ENCODE data around the gene CTDSP2. TPM values are rescaled to one million over a fixed set of nuclear protein-coding genes. Genes with fewer than 3 reads are reported as not detected.

The CTDSP2 gene
- total RNA-seq, 5 donors from 2014 or later (not counting 1 experiment from before 2014, with no cell fraction given): 132 to 246 (median 234) TPM

DNA sequence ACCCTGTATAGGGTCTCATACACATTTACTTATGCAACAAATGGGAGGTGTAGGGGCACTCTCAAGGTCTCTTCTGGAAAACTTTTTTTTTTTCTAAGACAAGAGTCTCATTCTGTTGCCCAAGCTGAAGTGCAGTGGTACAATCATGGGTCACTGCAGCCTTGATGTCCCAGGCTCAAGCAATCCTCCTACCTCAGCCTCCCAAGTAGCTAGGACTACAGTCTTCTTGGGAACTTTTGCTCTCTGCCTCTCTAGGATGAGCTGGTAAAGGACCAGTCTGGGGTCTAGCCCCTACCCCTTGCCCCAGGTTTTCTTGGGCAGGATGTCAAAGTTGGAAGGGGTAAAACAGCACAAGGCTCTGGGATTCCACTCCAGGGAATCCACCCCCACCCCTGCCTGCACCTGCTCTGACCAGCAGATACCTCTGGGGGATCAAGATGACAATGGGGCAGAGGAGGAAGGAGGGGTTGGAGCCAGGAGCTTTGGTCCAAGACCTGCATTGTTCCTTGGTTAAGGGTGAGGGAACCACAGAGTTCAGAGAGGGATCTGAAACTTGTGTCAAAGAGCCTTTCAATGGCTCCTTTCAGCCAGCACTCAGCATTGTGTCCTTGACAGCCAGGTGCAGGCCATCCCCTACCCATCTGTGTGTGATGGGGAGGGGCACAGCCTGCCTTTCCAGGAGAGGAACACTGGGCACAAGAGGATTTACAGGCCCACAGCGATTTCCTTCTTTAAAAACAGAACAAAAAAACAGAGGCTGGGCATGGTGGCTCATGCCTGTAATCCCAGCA is 12.2 kb downstream of the CTDSP2 start:
- Mint-ChIP-seq H3K36me3 (no peaks in the 10 kb centered on the region), H3K4me3 (peak overlapping the region in 1 of 3 donors; percentile 82), H3K9me3 (no peaks in the 10 kb centered on the region), H3K27ac (peak overlapping the region; percentile 82 to 92), H3K4me1 (peaks cover 86 to 92% (median 90%) of the 10 kb centered on the region in 3 donors), H3K27me3 (no peaks in the 10 kb centered on the region)
- CTCF ChIA-PET: interaction anchor here (0.6 to 1.5 kb wide), 6 partner anchors 8 to 65 kb away, joined by 3 to 7 read pairs (median 4); no protein-coding TSS in a partner anchor
- WGBS (ENCODE audit: insufficient coverage): 17% methylated on average over 1 of the region's 1 CpG
- no peaks in the 10 kb centered on the region for H3K9me3 ChIP-seq
- POLR2A ChIA-PET: no interaction called here
- DNase-seq (no peak), ATAC-seq (replicated peaks in 1 of 4) (no peak)
- peaks cover 0 to 13% of the 10 kb centered on the region in 2 donors for H3K36me3 ChIP-seq (ENCODE audit: control insufficient read depth in 2 of 2, extremely low read depth in 1 of 2, insufficient read depth in 1 of 2, low read length in 1 of 2)
- no peaks in the 10 kb centered on the region for H3K27me3 ChIP-seq (replicated peaks in 1 of 2; ENCODE audit: control insufficient read depth in 2 of 2, extremely low read depth in 1 of 2, insufficient read depth in 2 of 2, low read length in 1 of 2)
- H3K4me1 ChIP-seq (ENCODE audit: control insufficient read depth in 1 of 2, extremely low read depth in 1 of 2, insufficient read depth in 2 of 2, low read length in 2 of 2): peaks cover 53 to 95% of the 10 kb centered on the region in 2 experiments
- H3K4me3 ChIP-seq (ENCODE audit: control insufficient read depth in 1 of 2, extremely low read depth in 1 of 2, low read length in 1 of 2): no peak overlapping the region
- peak overlapping the region; percentile 84 for H3K27ac ChIP-seq (ENCODE audit: low read length)

- peak overlapping the region; percentile 34 to 82 (median 44) for H3K4me3 Mint-ChIP-seq
Measured at GRCh38 chr12:57833672-57834071, 12.9 kb downstream of the CTDSP2 start.

GRCh38 chr12:57832966-57833365 is 13.6 kb downstream of the CTDSP2 start:
- peaks cover 7% of the 10 kb centered on the region for H3K36me3 Mint-ChIP-seq
- H3K27me3 ChIP-seq (replicated peaks in 1 of 2; ENCODE audit: control insufficient read depth in 2 of 2, extremely low read depth in 1 of 2, insufficient read depth in 2 of 2, low read length in 1 of 2): no peaks in the 10 kb centered on the region
- no peak overlapping the region for H3K4me3 ChIP-seq (ENCODE audit: control insufficient read depth in 1 of 2, extremely low read depth in 1 of 2, low read length in 1 of 2)
- 48% methylated on average over 6 of the region's 10 CpGs for WGBS (ENCODE audit: insufficient coverage)
- H3K4me1 ChIP-seq (ENCODE audit: control insufficient read depth in 1 of 2, extremely low read depth in 1 of 2, insufficient read depth in 2 of 2, low read length in 2 of 2): peaks cover 42 to 82% of the 10 kb centered on the region in 2 experiments
- POLR2A ChIA-PET: interaction anchor here (0.6 to 0.7 kb wide), 4 partner anchors 20 to 40 kb away, joined by 3 to 13 read pairs (median 6); no protein-coding TSS in a partner anchor
- H3K27ac ChIP-seq (ENCODE audit: low read length): peak overlapping the region; percentile 84
- H3K27ac Mint-ChIP-seq: peak overlapping the region; percentile 23 to 92
- DNase-seq (no peak), ATAC-seq (replicated peaks in 1 of 4) (no peak)
- H3K9me3 Mint-ChIP-seq: no peaks in the 10 kb centered on the region
- H3K4me3 Mint-ChIP-seq: peak overlapping the region in 1 of 3 donors; percentile 82
- peaks cover 79 to 88% (median 87%) of the 10 kb centered on the region in 3 donors for H3K4me1 Mint-ChIP-seq
- H3K9me3 ChIP-seq: no peaks in the 10 kb centered on the region
- no peaks in the 10 kb centered on the region for H3K27me3 Mint-ChIP-seq
- peaks cover 0 to 25% of the 10 kb centered on the region in 2 donors for H3K36me3 ChIP-seq (ENCODE audit: control insufficient read depth in 2 of 2, extremely low read depth in 1 of 2, insufficient read depth in 1 of 2, low read length in 1 of 2)
- CTCF ChIA-PET: interaction anchor here (0.6 to 2.0 kb wide), 10 partner anchors 9 to 938 kb away, joined by 3 to 18 read pairs (median 6); partner anchors contain the start of gene CTDSP2 (in 1 of the 2)

More at GRCh38 chr12:57833672-57834071, 12.9 kb downstream of the CTDSP2 start:
- H3K36me3 ChIP-seq (ENCODE audit: control insufficient read depth in 2 of 2, extremely low read depth in 1 of 2, insufficient read depth in 1 of 2, low read length in 1 of 2): peaks cover 0 to 19% of the 10 kb centered on the region in 2 donors
- H3K4me1 ChIP-seq (ENCODE audit: control insufficient read depth in 1 of 2, extremely low read depth in 1 of 2, insufficient read depth in 2 of 2, low read length in 2 of 2): peaks cover 47 to 89% of the 10 kb centered on the region in 2 experiments
- no peaks in the 10 kb centered on the region for H3K9me3 ChIP-seq
- H3K4me3 ChIP-seq (ENCODE audit: control insufficient read depth in 1 of 2, extremely low read depth in 1 of 2, low read length in 1 of 2): no peak overlapping the region
- Mint-ChIP-seq H3K36me3 (peaks cover 4% of the 10 kb centered on the region), H3K4me1 (peaks cover 86 to 92% (median 90%) of the 10 kb centered on the region in 3 donors), H3K27me3 (no peaks in the 10 kb centered on the region), H3K27ac (peak overlapping the region; percentile 82 to 92), H3K9me3 (no peaks in the 10 kb centered on the region)
- DNase-seq (no peak), ATAC-seq (replicated peaks in 1 of 4) (no peak)
- POLR2A ChIA-PET: no interaction called here
- H3K27me3 ChIP-seq (replicated peaks in 1 of 2; ENCODE audit: control insufficient read depth in 2 of 2, extremely low read depth in 1 of 2, insufficient read depth in 2 of 2, low read length in 1 of 2): no peaks in the 10 kb centered on the region
- CTCF ChIA-PET: interaction anchor here (0.6 to 2.0 kb wide), 3 partner anchors 9 to 72 kb away, joined by 3 to 16 read pairs (median 3); no protein-coding TSS in a partner anchor
- no CpG with 5 or more reads among the region's 3 CpGs for WGBS (ENCODE audit: insufficient coverage)
- peak overlapping the region; percentile 84 for H3K27ac ChIP-seq (ENCODE audit: low read length)

GRCh38 chr12:57830393-57830792 is 16.1 kb downstream of the CTDSP2 start:
- Histone ChIP-seq H3K36me3 (ENCODE audit: control insufficient read depth in 2 of 2, extremely low read depth in 1 of 2, insufficient read depth in 1 of 2, low read length in 1 of 2) (peaks cover 6 to 50% of the 10 kb centered on the region in 2 donors), H3K27me3 (replicated peaks in 1 of 2; ENCODE audit: control insufficient read depth in 2 of 2, extremely low read depth in 1 of 2, insufficient read depth in 2 of 2, low read length in 1 of 2) (no peaks in the 10 kb centered on the region), H3K4me3 (ENCODE audit: control insufficient read depth in 1 of 2, extremely low read depth in 1 of 2, low read length in 1 of 2) (no peak overlapping the region), H3K9me3 (no peaks in the 10 kb centered on the region), H3K4me1 (ENCODE audit: control insufficient read depth in 1 of 2, extremely low read depth in 1 of 2, insufficient read depth in 2 of 2, low read length in 2 of 2) (peaks cover 22 to 61% of the 10 kb centered on the region in 2 experiments), H3K27ac (ENCODE audit: low read length) (no peak overlapping the region)
- Mint-ChIP-seq H3K36me3 (peaks cover 22% of the 10 kb centered on the region), H3K4me1 (peaks cover 58 to 70% (median 68%) of the 10 kb centered on the region in 3 donors), H3K9me3 (no peaks in the 10 kb centered on the region), H3K27me3 (no peaks in the 10 kb centered on the region), H3K27ac (no peak overlapping the region), H3K4me3 (peak overlapping the region in 2 of 3 donors; percentile 30 to 41)
- DNase-seq: no peak
- WGBS (ENCODE audit: insufficient coverage): no CpG with 5 or more reads among the region's 2 CpGs
- ChIA-PET POLR2A (interaction anchor here in 1 of 2 donors (0.6 to 1.4 kb wide), 2 partner anchors 12 to 67 kb away, joined by 4 read pairs; no protein-coding TSS in a partner anchor), CTCF (interaction anchor here (0.7 to 1.4 kb wide), 4 partner anchors 24 to 159 kb away, joined by 3 to 4 read pairs (median 3); no protein-coding TSS in a partner anchor)
- no peak for ATAC-seq (replicated peaks in 1 of 4)

DNA sequence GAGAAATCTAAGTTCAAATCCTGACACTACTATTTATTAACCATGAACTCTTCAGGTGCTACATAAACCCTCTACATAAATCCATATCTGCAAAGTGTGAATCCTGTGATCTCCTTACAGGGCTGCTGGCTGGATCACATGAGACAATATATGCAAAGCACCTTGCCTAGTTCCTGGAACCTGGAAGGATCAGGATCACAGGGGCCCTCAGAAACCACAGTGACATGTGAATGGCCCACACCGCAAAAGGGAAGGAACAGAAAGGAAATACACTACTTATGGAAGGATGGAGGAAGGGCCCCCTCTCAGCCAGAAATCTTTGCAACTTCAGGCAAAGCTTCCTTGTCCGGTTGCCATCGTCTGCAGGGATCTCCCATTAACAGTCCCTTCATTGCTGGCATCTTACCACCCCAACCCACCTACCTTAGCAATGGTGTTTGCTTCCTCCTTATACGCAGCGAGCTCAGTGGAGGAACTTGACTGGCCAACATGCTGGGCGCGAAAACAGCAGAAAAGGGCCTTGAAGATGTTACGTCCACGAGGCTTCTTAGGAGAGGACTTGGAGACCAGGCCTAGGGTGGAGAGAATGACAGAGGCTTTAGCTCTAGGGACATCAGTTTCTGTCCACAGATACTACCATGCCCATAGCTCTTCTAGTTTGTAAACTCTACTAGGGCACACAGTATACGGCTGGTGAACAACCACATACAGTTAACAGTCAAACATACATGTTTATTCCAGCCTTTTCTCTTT is 17.3 kb downstream of the CTDSP2 start:
- no peaks in the 10 kb centered on the region for H3K9me3 Mint-ChIP-seq
- H3K27me3 ChIP-seq (replicated peaks in 1 of 2; ENCODE audit: control insufficient read depth in 2 of 2, extremely low read depth in 1 of 2, insufficient read depth in 2 of 2, low read length in 1 of 2): no peaks in the 10 kb centered on the region
- H3K4me1 ChIP-seq (ENCODE audit: control insufficient read depth in 1 of 2, extremely low read depth in 1 of 2, insufficient read depth in 2 of 2, low read length in 2 of 2): peaks cover 21 to 49% of the 10 kb centered on the region in 2 experiments
- no peak overlapping the region for H3K4me3 ChIP-seq (ENCODE audit: control insufficient read depth in 1 of 2, extremely low read depth in 1 of 2, low read length in 1 of 2)
- ChIA-PET CTCF (interaction anchor here (0.7 to 1.4 kb wide), 3 partner anchors 8 to 79 kb away, joined by 3 to 4 read pairs (median 3); no protein-coding TSS in a partner anchor), POLR2A (interaction anchor here in 1 of 2 donors (1.4 kb wide), 1 partner anchor 13 kb away, joined by 4 read pairs; no protein-coding TSS in a partner anchor)
- peak overlapping the region in 1 of 3 donors; percentile 30 for H3K4me3 Mint-ChIP-seq
- no peak overlapping the region for H3K27ac Mint-ChIP-seq
- H3K36me3 Mint-ChIP-seq: peaks cover 30% of the 10 kb centered on the region
- peaks cover 50 to 61% (median 57%) of the 10 kb centered on the region in 3 donors for H3K4me1 Mint-ChIP-seq
- no peak overlapping the region for H3K27ac ChIP-seq (ENCODE audit: low read length)
- 94% methylated on average over 8 of the region's 10 CpGs for WGBS (ENCODE audit: insufficient coverage)
- DNase-seq (no peak), ATAC-seq (replicated peaks in 1 of 4) (no peak)
- H3K36me3 ChIP-seq (ENCODE audit: control insufficient read depth in 2 of 2, extremely low read depth in 1 of 2, insufficient read depth in 1 of 2, low read length in 1 of 2): peaks cover 15 to 62% of the 10 kb centered on the region in 2 donors
- no peaks in the 10 kb centered on the region for H3K9me3 ChIP-seq
- no peaks in the 10 kb centered on the region for H3K27me3 Mint-ChIP-seq
